ENCODE results near the gene TLL2. TPM values are rescaled to one million over a fixed set of nuclear protein-coding genes. Genes with fewer than 3 reads are reported as not detected.

Gene TLL2
- total RNA-seq, 1 donor from 2014 or later, result 0.96 TPM

DNA sequence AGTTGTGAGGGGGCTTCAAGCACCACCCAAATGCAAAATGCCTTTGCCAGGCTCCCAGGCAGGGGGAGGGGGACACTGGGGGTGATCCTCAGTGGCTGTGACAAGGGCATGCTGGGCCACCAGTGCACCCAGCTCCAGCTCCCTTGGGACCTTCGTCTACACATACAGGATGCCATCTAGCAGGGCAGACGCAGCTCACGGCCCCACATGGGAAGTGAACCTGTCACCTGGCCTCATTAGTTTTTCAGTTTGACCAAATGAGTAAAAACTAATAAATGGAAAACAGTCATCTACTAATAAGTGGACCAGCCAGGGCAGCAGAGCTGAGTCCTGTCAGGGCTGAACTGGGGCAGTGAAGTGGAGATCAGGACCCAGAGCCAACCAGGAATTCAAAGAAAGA lies 50.2 kb downstream of the TLL2 start:
- DNase-seq (ENCODE audit: low spot score), result no peak

DNA sequence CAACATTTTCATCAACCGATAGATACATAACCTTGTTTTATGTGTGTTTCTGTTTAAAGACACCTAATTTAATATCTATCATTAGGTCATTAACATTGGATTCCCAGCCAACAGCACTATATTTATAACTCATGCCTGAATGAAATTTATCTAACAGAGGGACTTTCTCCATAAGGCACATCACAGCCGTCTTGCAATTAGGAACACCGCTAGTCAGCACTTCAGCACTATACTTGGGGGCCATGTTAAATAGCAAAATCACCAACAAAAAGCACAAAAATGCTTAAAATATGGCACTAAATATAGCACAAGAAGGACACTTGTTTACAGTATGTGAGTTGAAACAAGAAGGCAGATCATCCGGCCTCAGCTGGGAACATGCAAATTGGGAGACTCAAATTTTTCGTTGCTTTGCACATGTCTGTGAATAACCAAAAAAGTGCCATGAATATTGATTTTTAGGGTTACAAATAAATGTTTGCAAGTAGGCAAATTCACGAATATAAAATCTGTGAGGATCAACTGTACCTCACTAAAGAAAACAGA lies 51.0 kb downstream of the TLL2 start:
- no peak for DNase-seq (ENCODE audit: low spot score)

DNA sequence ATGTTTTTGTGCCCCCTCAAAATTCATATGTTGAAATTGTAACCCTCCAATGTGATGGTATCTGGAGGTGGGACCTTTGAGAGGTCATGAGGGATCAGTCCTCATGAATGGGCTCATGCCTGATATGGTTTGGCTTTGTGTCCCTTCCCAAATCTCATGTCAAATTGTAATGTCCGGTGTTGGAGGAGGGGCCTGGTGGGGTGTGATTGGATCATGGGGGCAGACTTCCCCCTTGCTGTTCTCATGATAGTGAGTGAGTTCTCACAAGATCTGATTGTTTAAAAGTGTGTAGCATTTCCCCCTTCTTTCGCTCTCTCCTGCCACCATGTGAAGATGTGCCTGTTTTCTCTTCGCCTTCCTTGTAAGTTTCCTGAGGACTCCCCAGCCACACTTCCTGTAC lies 53.4 kb downstream of the TLL2 start:
- DNase-seq (ENCODE audit: low spot score), result no peak

DNA sequence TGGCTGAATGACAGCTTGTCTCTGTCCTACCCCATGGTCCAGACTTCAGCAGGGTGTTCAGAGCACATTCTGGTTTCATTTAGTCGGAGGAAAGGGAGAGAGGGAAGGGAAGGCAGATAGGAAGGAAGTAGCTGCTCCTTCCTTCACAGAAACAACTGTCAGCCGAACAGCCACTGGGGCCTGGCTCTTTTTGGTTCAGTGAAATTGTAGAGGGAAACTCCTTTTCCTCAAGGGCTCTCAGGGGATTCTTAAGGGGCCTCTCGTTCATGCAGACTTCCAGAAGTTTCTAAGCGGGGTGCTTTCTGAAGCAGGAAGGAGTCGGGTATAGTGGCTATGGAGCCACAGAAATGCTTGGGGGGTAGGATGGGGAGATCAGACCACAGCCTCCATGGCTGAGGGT lies 56.4 kb downstream of the TLL2 start:
- no peak for DNase-seq (ENCODE audit: low spot score)

DNA sequence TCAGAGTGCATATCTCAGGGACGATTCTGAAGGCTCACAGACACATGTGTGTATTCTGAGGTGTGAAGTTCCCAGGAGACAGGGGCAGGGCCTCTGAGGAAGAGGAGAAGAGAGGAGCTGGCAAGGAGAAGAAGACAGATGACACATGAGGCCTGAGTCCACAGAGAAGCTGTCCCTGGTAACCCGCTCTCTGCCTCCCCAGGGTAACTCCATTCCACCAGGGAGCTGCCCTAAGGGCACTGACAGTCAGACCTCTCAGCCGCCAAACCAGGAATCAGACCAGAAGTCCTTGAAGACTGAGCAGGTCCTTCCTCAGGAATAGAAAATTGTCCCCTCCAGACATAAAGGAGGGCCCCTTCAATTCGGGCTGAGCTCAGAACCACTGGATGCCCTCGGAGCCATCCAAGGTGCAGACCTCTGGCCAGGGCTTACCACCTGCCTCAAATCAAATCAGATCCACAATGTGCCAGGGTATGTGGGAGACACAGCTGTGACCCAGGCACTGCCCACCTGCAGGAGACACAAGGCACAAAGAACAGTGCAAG lies 57.4 kb downstream of the TLL2 start:
- no peak for DNase-seq (ENCODE audit: low spot score)

DNA sequence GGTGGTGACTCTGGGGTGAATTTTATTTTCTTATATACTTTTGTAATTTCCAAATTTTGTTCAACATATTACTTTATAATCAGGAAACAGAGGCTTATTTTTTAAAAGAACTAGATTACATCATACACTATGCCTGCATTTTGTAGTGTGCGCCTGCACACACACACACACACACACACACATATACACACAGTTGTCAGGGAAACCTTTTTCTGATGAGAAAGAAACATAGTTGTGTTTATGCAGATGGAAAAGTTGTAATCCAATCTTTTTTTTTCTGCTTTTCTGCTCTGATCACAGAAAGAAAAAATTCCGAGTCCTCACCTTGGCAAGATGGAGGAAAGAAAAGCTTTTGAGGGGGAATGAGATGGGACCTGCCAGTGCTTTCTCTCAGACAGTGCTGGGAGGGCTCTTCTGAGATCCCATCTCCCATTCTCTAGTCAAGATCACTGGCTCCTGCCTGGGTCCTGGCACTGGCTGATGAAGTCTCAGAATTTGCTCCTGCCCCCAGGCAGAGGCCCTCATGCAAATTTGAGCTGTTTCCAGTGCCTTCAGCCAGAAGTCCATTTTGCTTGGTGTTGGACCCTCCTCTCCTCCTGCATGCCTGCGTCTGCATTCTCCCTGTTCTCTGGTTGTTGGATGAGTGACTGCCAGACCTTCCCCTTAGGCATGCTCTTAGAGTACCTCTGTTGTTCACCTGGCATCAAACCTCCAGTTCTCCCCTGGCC lies 59.7 kb downstream of the TLL2 start:
- no peak for DNase-seq (ENCODE audit: low spot score)

DNA sequence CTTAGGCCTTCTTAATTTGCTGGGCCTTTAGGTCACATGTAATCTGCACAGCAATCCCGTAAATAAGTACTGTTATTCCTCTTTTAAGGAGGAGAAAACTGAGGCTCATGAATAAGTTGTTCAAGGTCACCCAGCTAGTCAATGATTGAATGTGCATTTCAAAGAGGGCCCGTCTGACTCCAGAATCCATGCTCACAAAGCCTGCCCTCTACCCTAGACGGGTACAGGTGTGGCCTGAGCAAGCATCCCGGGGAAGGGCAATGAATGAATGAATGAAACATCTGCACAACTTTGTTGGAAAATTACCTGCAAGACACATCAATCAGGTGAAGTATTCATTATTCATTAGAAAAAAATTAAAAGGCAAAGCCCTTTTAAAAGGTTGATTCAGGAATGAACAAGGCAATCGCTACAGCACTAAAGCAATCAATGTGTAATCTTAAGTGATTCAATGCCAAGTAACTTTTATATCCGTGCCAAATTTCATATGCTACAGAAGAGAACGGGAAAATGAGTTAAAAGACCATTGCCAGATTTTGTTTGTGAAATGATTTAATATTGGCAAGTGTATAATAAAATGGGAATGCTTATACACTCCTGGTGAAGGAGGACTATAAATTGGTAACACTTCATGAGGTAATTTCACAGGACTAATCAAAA lies 61.1 kb downstream of the TLL2 start:
- no peak for DNase-seq (ENCODE audit: low spot score)

DNA sequence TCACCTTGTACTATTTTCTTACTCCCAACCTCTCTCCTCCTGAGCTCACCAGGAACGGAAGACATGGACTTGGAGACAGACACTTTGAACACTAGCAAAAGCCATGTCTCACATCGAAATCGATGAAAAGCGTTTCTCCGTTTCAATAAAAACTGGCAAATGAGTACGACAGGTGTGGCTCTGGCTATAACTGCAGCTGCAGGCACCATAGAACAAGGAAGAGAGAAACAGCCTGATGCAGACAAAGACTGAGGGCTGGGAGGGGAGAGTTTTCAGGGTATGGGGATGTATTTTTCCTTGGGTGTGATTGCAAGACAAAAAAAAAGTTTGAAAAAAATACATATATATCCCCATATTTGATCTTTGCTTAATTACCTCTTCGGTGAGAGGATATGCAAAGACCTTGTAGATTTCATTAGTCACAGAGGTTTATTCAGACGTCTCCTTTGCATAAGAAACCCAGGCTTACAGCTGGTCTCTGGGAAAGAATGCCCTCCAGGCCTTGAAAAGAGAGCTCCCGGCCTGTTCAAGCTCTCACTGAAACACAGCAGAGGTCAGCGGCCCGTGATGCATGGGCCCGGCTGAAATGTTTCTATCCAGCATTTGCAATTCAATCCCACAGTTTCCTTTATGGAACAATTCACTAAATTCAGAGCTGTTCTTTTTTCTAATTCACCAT lies 63.1 kb downstream of the TLL2 start:
- DNase-seq (ENCODE audit: low spot score), result no peak

DNA sequence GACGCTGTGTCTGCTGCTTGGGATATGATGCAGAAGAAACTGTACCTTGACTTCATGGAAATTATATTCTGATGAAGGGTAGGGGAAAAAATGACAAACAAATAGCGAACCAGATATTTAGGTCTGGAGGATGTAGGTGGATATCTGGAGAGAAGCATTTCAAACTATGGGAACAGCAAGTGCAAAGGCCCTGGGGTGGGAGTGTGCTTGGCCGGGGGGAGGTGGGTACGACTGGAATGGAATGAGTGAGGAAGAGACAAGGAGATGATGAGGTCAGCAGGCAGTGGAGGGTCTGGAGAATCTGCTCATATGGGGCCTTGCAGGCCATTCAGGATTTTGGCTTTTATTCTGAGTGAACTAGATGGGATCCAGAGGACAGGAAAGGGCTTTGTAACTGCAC lies 65.2 kb downstream of the TLL2 start:
- DNase-seq (ENCODE audit: low spot score), result no peak

DNA sequence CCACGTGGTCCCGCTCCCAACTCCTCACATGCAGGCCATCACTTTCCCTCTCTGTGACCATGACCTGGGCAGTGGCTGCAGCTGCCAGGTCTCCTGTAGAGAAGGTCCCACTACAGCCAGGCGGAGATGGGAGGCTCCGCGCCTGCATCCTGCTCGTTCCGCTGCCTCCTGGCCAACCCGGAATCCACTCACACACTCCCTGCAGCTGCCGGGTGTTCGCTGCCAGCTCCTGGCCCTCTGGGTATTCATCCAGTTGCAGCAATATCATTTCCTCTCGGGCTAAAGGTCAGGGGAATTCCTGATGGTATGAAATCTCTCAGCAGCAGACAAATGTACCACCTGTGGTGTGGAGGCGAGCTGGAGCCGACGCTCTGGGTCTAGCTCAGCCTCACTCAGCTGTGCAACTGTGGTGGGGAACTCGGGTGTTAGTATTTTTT lies 65.7 kb downstream of the TLL2 start:
- DNase-seq (ENCODE audit: low spot score), result no peak

DNA sequence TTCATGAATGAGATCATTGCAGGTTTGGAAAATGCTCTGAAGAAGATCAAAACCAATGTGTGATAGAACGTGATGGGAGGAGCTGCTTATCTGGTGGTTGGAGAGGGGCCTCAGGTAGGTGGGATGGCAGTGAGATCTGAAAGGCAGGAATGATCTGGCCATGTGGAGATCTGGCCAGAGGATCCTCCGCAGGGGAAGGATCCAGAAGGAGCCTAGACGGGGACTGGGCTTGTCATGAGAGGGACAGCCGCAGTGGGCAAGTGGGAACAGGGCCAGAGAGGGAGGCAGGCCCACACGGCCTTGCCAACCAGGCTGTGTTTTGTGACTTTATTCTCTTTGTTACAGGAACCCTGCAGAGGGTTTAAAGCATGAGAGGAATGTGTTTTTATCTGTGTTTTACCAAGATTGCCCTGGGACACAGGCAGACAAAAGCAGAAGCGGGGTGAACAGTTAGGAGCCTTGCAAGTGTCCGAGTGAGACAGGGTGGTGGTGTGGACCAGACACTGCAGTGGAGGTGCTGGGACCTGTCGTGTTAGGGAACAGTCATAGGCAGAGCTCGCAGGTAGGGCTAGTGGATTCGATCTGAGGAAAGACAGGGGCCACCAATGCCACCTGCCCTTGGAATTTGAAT lies 66.6 kb downstream of the TLL2 start:
- DNase-seq (ENCODE audit: low spot score), result no peak

DNA sequence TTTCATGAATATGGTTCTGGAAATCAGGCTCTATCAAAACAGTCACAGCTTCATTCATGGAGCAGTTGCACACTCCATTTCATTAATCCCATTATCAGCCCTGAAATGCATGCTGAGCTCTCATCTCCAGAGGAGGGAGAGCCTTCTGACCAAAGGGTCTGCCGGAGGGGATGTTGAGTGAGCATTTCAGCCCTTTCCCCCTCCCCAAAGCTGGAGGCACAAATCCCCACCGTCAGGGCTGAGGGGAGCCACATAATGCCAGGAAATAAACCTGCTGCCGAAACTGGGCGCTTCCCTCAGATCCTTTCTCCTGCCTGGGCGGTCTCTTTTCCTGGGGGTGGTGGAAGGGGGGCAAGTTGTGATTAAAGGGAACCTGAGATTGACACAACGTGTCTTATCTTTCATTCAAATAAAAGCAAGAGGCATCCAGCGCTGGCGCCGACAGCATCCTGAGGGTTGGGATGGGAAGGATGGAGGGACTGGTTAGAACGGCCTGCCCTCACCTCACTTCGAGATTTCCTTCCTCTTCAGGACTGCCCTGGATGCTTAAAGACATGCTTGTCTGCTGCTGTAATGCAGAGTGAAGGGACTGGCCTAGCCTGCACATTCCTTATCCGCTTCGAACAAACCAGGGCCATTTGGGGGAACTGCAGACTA lies 71.6 kb downstream of the TLL2 start:
- DNase-seq (ENCODE audit: low spot score), result no peak

DNA sequence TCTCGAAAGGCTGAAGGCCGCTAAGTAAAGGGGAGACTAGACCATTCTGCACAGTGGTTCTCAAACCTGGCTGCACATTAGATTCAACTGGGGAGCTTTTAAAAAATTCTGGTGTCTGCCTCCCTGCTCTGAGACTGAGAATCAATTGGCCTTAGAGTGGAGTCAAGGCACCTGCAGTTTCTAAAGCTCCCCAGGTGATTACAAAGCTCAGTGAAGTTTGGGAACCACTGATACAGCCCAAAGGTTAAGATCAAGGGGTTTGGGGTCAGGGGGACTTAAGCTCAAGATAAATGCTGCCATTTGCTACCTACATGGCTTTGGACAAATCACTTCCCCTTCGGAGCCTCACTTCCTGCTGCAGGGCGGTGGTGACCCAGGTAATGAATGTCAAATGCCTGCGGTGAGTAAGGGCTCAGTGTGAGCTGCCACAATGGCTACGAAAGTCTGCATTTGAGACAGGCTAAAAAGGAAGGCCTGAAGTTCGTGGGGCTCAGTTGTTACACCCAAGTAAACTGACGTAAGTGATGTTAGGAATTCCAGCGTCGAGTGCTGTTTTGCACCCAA lies 72.3 kb downstream of the TLL2 start:
- no peak for DNase-seq (ENCODE audit: low spot score)

DNA sequence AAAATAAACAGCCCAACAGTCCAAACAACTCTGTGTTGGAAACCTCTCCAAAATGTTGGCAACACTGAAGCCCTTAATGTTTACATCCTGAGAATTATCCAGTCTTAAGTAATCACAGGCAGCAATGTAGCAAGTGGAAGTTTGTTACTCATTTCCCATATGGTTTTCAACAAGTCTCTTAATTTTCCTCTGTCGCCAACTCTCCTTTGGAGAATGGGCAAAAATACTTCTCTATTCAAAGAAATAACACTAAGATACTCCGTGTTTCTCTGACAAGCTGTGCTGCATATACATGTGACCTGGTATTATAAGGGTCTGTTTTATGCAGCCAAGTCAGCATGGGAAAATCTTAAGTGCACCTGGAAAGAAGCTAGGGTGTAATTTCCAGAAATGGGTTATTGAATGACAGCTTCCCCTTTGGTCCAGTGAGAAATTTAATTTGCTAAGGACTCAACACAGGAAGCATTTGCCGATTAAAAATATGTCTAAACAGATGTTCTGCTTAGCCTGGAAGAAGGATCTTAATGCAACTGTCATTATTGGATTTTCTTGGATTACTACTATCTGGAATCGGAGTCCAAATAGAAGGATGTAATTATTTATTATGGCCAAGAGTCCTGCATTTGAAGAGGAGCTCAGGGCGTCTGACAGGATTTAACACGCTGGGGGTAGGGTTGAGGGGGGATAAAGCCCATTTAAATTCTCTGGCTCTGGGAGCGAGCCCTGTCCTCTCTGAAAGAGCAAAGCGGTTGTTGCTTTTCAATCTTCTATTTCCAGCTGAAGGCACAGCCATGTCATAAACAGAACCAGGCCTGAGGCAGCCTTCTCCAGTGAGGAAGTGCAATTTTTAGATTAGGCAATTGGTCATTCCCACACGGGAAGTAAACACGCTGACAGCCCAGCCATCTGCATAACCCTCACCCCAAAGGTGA lies 73.1 kb downstream of the TLL2 start:
- no peak for DNase-seq (ENCODE audit: low spot score)

DNA sequence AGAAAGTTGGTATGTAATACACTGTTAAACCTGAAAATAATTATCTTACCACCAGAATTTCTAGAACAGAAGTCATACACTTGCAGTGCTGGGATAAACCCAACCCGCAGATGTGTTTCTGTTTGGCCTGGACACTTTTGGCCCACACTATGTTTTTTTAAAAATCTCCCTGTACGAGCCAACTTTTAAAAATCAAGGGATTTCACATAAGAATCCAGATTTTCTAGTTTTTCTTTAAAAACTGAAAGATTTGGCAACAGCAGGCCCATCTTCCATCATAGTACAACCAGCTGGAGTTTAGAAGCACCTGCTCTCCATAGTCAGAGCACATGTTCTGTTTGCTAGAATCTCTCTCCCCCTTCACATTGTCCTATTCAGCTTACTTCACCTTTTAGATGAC lies 74.0 kb downstream of the TLL2 start:
- no peak for DNase-seq (ENCODE audit: low spot score)

DNA sequence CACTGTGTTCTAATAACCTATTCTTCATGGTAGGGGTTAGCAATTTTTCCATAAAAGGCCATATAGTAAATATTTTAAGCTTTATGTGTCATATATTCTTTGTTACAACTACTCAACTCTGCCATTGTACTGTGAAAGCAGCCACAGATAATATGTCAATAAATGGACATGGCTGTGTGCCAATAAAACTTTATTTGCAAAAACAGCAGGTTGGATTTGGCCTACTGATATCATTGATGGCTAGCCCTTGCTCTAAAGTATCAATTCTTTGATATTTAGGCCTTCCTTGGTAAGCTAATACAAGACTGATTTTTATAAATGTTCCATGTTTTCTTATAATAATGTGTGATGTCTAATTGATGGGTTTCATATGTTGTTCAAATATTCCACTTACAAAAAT lies 77.7 kb downstream of the TLL2 start:
- DNase-seq (ENCODE audit: low spot score), result no peak

DNA sequence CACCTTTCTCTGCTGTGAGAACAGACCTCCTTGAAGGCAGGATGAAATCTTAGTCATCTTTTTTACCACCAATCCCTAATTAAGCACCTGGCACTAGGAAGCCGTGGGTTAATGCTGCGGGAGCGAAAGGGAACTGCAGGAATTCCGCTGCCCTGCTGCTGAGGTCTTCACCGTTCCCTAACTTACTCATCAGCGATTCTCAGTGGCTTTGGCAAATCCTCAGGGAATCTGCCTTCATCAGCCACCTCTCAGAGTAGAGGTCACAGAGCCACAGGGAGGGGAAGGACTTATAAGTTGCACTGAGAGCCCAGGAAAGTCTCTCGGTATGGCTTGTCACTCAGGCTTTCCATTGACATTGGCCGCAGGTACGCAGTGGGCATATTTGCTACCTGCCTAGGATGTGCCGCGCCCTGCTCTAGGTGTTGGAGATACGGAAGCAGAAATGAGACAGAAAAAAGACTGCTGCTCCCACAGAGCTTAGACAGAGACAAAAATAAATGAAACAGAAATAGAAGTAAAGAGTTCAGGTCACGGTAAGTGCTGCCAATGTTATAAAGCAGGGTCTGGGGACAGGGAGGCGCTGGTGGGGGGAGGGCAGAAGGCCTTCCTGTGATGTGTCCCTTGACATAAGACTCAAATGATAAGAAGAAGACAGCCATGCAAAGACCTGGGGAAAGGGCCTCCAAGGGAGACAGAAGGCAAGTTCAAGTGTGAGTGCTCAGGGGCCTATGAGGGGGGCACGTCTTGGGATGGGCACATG lies 82.3 kb downstream of the TLL2 start:
- DNase-seq (ENCODE audit: low spot score), result no peak

DNA sequence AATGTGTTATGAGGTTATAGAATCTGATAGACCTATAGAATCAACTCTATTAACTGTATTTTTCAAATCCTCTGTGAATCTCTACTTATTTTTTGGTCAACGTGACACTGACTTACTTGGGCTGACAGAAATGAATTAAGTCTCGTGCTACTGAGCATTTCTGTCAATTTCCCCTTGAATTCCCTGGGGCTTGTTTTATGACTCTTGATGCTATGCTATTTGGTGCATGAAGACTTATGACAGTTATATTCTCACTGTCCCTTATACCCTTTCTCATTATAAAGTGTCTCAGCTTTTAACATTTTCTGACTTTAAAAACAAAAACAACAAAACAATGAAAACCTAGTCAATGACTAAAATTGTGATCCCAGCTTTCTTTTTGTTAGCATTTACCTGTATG lies 86.4 kb downstream of the TLL2 start:
- DNase-seq (ENCODE audit: low spot score), result no peak

DNA sequence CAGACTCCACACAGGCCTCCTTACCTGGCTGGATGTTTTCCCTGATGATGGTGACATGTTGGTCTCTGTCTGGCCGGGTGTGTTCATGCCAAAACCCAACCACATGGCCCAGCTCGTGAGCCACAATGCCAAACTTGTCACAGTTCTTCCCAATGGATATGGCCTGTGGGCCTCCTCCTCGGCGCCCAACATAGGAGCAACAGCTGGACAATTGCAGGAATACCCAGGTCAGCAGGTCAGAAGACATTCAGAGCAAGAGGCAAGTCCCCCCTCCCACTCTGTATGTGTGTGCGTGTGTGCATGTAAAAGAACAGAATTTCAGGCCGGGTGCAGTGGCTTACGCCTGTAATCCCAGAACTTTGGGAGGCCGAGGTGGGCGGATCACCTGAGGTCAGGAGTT lies 91.2 kb downstream of the TLL2 start:
- DNase-seq (ENCODE audit: low spot score), result no peak

Measured in ureter (tissue), 1 donor.